Keratinocyte (primary cell): Measurements from ENCODE around the gene RALGPS1.

Source experiments
- CTCF ChIP-seq, 3 experiments: IDR thresholded peaks in 1 of 3; conservative IDR thresholded peaks in 1 of 3; optimal IDR thresholded peaks in 1 of 3; 2 replicates in 2 of 3; 3 replicates in 1 of 3; pipeline versions ENCODE3 to v1.5.1; 2011; ENCODE audit warnings: low read length in 3 of 3, mild to moderate bottlenecking in 3 of 3, moderate library complexity in 2 of 3, control low read depth in 1 of 3, inconsistent platforms in 1 of 3; ENCODE audit not compliant: insufficient read depth in 2 of 3; ENCODE audit errors: extremely low read depth in 1 of 3
- EZH2 ChIP-seq: IDR thresholded peaks from one replicate; pipeline ENCODE4 v1.6.1; 2012; ENCODE audit warnings: inconsistent platforms, mild to moderate bottlenecking, low read length, moderate library complexity

DNA sequence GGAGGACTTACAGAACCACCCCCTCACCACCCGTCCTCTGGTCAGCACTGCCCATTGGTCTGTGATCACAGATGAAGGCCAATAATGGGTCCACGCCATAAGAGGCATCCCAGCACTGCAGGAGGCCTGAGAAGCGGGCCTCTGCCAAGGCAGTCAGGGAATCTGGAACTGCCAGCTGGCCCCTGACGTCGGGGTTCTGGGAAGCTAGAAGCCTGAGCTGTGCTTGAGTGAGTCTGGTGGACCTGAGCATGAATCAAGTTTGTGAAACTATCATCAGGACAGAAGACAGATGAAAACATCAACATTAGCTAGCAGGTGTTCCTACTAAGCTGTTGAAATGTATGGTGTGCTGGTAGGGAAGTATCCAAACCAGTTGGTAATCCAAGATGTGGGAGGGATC is 200.0 kb downstream of the RALGPS1 start:
- no peak for TF ChIP-seq CTCF (optimal IDR thresholded peaks at IDR 0.05 in 1 of 3, IDR thresholded peaks at IDR 0.05 in 1 of 3, conservative IDR thresholded peaks at IDR 0.05 in 1 of 3; ENCODE audit: extremely low read depth in 1 of 3, insufficient read depth in 2 of 3, low read length in 3 of 3)
- no peak for TF ChIP-seq EZH2
